H1 (cell line): ENCODE data around the gene MEFV. TPM values are rescaled to one million over a fixed set of nuclear protein-coding genes. Genes with fewer than 3 reads are reported as not detected.

Source experiments
- CTCF ChIA-PET: fragments of 300-600 bp; sonication (Branson Sonifier 250); formaldehyde crosslinking; loops from one replicate; lab custom pipeline; 2021; ENCODE audit not compliant: partially characterized antibody; lab: Charles Lee
- POLR2A ChIA-PET: fragments of 300-600 bp; sonication (Branson Sonifier 250); formaldehyde crosslinking; loops from one replicate; lab custom pipeline; 2021; ENCODE audit warnings: inconsistent platforms; ENCODE audit not compliant: partially characterized antibody; lab: Charles Lee
- DNase-seq, 2 experiments: peaks; one replicate each; pipeline versions ENCODE4 v3.0.0 to v3.0.0-alpha.2; 2010 to 2022; ENCODE audit warnings: low spot score in 2 of 2, low read depth in 1 of 2, mixed read lengths in 1 of 2
- FAIRE-seq: peaks from 2 replicates; lab custom pipeline; 2011; peaks lifted over from hg19 to GRCh38; lab: Jason Lieb, UNC
- H2AFZ ChIP-seq: 2 replicates; pipeline ENCODE4 v1.8.1; 2012; ENCODE audit warnings: low read length, inconsistent platforms
- H2AK5ac ChIP-seq: 2 replicates; pipeline ENCODE4 v1.6.1; 2013; ENCODE audit warnings: low read depth, low read length
- H2BK120ac ChIP-seq: replicated peaks from 2 replicates; pipeline ENCODE3; 2013; ENCODE audit warnings: low read depth, low read length, inconsistent platforms
- H2BK12ac ChIP-seq: 2 replicates; pipeline ENCODE4 v1.6.1; 2013; ENCODE audit warnings: low read depth, low read length
- H2BK15ac ChIP-seq: 2 replicates; pipeline ENCODE4 v1.6.1; 2013; ENCODE audit warnings: low read length
- H2BK20ac ChIP-seq: 2 replicates; pipeline ENCODE4 v1.6.1; 2013; ENCODE audit warnings: low read length
- H2BK5ac ChIP-seq: 2 replicates; pipeline ENCODE4 v1.6.1; 2013; ENCODE audit warnings: low read depth, low read length
- H3K14ac ChIP-seq: 2 replicates; pipeline ENCODE4 v1.6.1; 2013; ENCODE audit warnings: inconsistent platforms; ENCODE audit not compliant: insufficient read length
- H3K18ac ChIP-seq: 2 replicates; pipeline ENCODE4 v1.6.1; 2013; ENCODE audit warnings: low read length; ENCODE audit errors: extremely low read depth
- H3K23ac ChIP-seq: 2 replicates; pipeline ENCODE4 v1.6.1; 2013; ENCODE audit warnings: inconsistent platforms; ENCODE audit not compliant: insufficient read length
- H3K23me2 ChIP-seq: 2 replicates; pipeline ENCODE4 v1.6.1; 2013; ENCODE audit warnings: low read depth, low read length
- H3K27ac ChIP-seq: 2 replicates; pipeline ENCODE4 v1.6.1; 2011; ENCODE audit warnings: low read depth, low read length, inconsistent platforms
- H3K27me3 ChIP-seq, 4 experiments: replicated peaks in 1 of 4; 1 replicate in 1 of 4; 2 replicates in 3 of 4; pipeline versions ENCODE4 v1.6.1 to v1.8.1; 2011 to 2013; ENCODE audit warnings: low read length in 3 of 4, mild to moderate bottlenecking in 3 of 4, inconsistent platforms in 2 of 4, mixed read lengths in 2 of 4, moderate library complexity in 1 of 4; ENCODE audit not compliant: control insufficient read depth in 3 of 4, insufficient read depth in 3 of 4; ENCODE audit errors: extremely low read depth in 1 of 4
- H3K36me3 ChIP-seq, 4 experiments: 2 replicates each; pipeline versions ENCODE4 v1.6.1 to v1.8.1; 2011 to 2013; ENCODE audit warnings: mild to moderate bottlenecking in 4 of 4, low read length in 3 of 4, moderate library complexity in 2 of 4, control low read depth in 1 of 4, inconsistent platforms in 1 of 4; ENCODE audit not compliant: insufficient read depth in 4 of 4, control insufficient read depth in 2 of 4
- H3K4ac ChIP-seq: replicated peaks from 2 replicates; pipeline ENCODE3; 2013; ENCODE audit warnings: low read length, low read depth, mixed read lengths, inconsistent platforms; ENCODE audit not compliant: insufficient read length
- H3K4me1 ChIP-seq, 4 experiments: replicated peaks in 1 of 4; 1 replicate in 1 of 4; 2 replicates in 3 of 4; pipeline versions ENCODE4 v1.6.1 to v1.8.1; 2011 to 2013; ENCODE audit warnings: low read length in 3 of 4, inconsistent platforms in 2 of 4, mixed read lengths in 1 of 4; ENCODE audit not compliant: insufficient read depth in 4 of 4, control insufficient read depth in 3 of 4
- H3K4me2 ChIP-seq, 2 experiments: 2 replicates each; pipeline versions ENCODE4 v1.6.1 to v1.8.1; 2011 to 2013; ENCODE audit warnings: low read depth in 2 of 2, low read length in 2 of 2, control low read depth in 1 of 2, inconsistent platforms in 1 of 2, mild to moderate bottlenecking in 1 of 2; ENCODE audit not compliant: insufficient read depth in 1 of 2
- H3K4me3 ChIP-seq, 4 experiments: fragments of 200-600, 300-600 bp in 1 of 4; sonication (generic), shearing (Covaris generic), sonication (Bioruptor Twin) in 1 of 4; 2 replicates each; pipeline versions ENCODE4 v1.5.1 to v1.8.1; 2011 to 2016; ENCODE audit warnings: low read length in 4 of 4, low read depth in 3 of 4, control low read depth in 2 of 4, inconsistent platforms in 2 of 4, mild to moderate bottlenecking in 2 of 4, mixed read lengths in 1 of 4, moderate library complexity in 1 of 4; ENCODE audit not compliant: insufficient read depth in 2 of 4; ENCODE audit errors: extremely low read depth in 1 of 4
- H3K56ac ChIP-seq: replicated peaks from 2 replicates; pipeline ENCODE3; 2013; ENCODE audit warnings: low read depth, mild to moderate bottlenecking, mixed read lengths, low read length, inconsistent platforms; ENCODE audit not compliant: insufficient read length
- H3K79me1 ChIP-seq: 2 replicates; pipeline ENCODE4 v1.6.1; 2013; ENCODE audit warnings: low read depth, low read length, control low read depth
- H3K79me2 ChIP-seq, 2 experiments: 2 replicates each; pipeline versions ENCODE4 v1.6.1 to v1.8.1; 2012 to 2013; ENCODE audit warnings: low read length in 2 of 2, mild to moderate bottlenecking in 2 of 2, inconsistent platforms in 1 of 2; ENCODE audit not compliant: insufficient read depth in 2 of 2, control insufficient read depth in 1 of 2
- H3K9ac ChIP-seq, 4 experiments: replicated peaks in 1 of 4; 1 replicate in 1 of 4; 2 replicates in 3 of 4; pipeline versions ENCODE4 v1.6.1 to v1.8.1; 2011 to 2013; ENCODE audit warnings: low read depth in 3 of 4, low read length in 3 of 4, control low read depth in 2 of 4, mild to moderate bottlenecking in 2 of 4, moderate library complexity in 2 of 4, inconsistent platforms in 1 of 4; ENCODE audit errors: extremely low read depth in 1 of 4
- H3K9me3 ChIP-seq, 2 experiments: 2 replicates each; pipeline versions ENCODE4 v1.6.1 to v1.8.1; 2012 to 2013; ENCODE audit warnings: mild to moderate bottlenecking in 2 of 2, moderate library complexity in 2 of 2, control low read depth in 1 of 2, inconsistent platforms in 1 of 2, low read depth in 1 of 2, low read length in 1 of 2, mixed read lengths in 1 of 2; ENCODE audit not compliant: insufficient read depth in 2 of 2
- H4K20me1 ChIP-seq, 2 experiments: replicated peaks in 1 of 2; 2 replicates each; pipeline versions ENCODE3 to v1.8.1; 2011 to 2013; ENCODE audit warnings: inconsistent platforms in 2 of 2, low read length in 2 of 2, mild to moderate bottlenecking in 1 of 2; ENCODE audit not compliant: insufficient read depth in 2 of 2, control insufficient read depth in 1 of 2
- H4K5ac ChIP-seq: 2 replicates; pipeline ENCODE4 v1.6.1; 2013; ENCODE audit warnings: low read length, low read depth, mixed read lengths, inconsistent platforms; ENCODE audit not compliant: insufficient read length
- H4K8ac ChIP-seq: 2 replicates; pipeline ENCODE4 v1.8.0; 2013; ENCODE audit warnings: mild to moderate bottlenecking, moderate library complexity, low read length, inconsistent platforms; ENCODE audit not compliant: insufficient read depth; ENCODE audit errors: extremely low read depth
- H4K91ac ChIP-seq: replicated peaks from 2 replicates; pipeline ENCODE3; 2013; ENCODE audit warnings: low read length, mixed read lengths, inconsistent platforms; ENCODE audit not compliant: insufficient read length
- BACH1 ChIP-seq: IDR thresholded peaks from 2 replicates; pipeline ENCODE4 v1.6.1; 2012; ENCODE audit warnings: low read length, improper control_type of control experiment
- CREB1 ChIP-seq: IDR thresholded peaks from 2 replicates; pipeline ENCODE4 v1.6.1; 2012; ENCODE audit warnings: inconsistent platforms
- CTCF ChIP-seq, 3 experiments: IDR thresholded peaks; 1 replicate in 2 of 3; 2 replicates in 1 of 3; pipeline versions ENCODE4 v1.5.1 to v1.6.1; 2011; ENCODE audit warnings: low read length in 3 of 3, mild to moderate bottlenecking in 3 of 3, inconsistent platforms in 2 of 3, low read depth in 1 of 3, moderate library complexity in 1 of 3; ENCODE audit not compliant: insufficient read depth in 1 of 3; ENCODE audit errors: control extremely low read depth in 1 of 3
- RAD21 ChIP-seq, 2 experiments: IDR thresholded peaks in 1 of 2; conservative IDR thresholded peaks in 1 of 2; 2 replicates each; pipeline ENCODE4 v1.6.1; 2011; ENCODE audit warnings: low read depth in 2 of 2, low read length in 2 of 2, improper control_type of control experiment in 1 of 2, inconsistent platforms in 1 of 2, mild to moderate bottlenecking in 1 of 2, moderate library complexity in 1 of 2
- TAF7 ChIP-seq: optimal IDR thresholded peaks from 2 replicates; pipeline ENCODE3; 2011; ENCODE audit warnings: low read depth, mild to moderate bottlenecking, inconsistent platforms, low read length, moderate library complexity, borderline replicate concordance
- WGBS, 2 experiments: shearing (Covaris generic) in 1 of 2; methylation state at CpG; one replicate each; pipeline versions ENCODE4 v1.1.6 to v1.1.7; 2013 to 2015; ENCODE audit warnings: low lambda C conversion rate in 2 of 2, mixed read lengths in 2 of 2, inconsistent platforms in 1 of 2, low coverage in 1 of 2, missing lambda C conversion rate in 1 of 2; ENCODE audit not compliant: insufficient replicate concordance in 2 of 2, insufficient coverage in 1 of 2, insufficient read length in 1 of 2; ENCODE audit errors: extremely low coverage in 1 of 2, missing lambda C conversion rate in 1 of 2; 5-methylcytosine and 5-hydroxymethylcytosine counted together
- polyA plus RNA-seq, 7 experiments: library from polyadenylated mRNA; depleted of rRNA in 3 of 7; stranded (reverse) in 5 of 7; unstranded in 2 of 7; fragments of >200 nt in 5 of 7; fragments of 200-250 nt in 2 of 7; gene quantifications; 1 replicate in 5 of 7; 2 replicates in 1 of 7; 4 replicates in 1 of 7; pipeline versions ENCODE4 v1.2.1 to v1.2.3, GENCODE V29; 2011 to 2013; ENCODE audit warnings: missing spikeins in 2 of 7, mixed read lengths in 2 of 7
- total RNA-seq: library from RNA; stranded (reverse); fragmentation: NEBNext Ultra II Directional; extraction: Animal tissue kit (Norgen Biotek cat#: 25700); gene quantifications from 2 replicates; pipeline ENCODE4 v1.2.1, GENCODE V29; 2021

Gene MEFV
- total and polyA plus RNA-seq, 2 of the 8 experiments (the other 6 are each of a cell fraction or from before 2014, with no cell fraction given) = 0.03 TPM; not detected in 1

- CTCF ChIA-PET = interaction anchor here (0.5 to 2.6 kb wide), 28 partner anchors 9 to 253 kb away, joined by 3 to 24 read pairs (median 4); partner anchors contain the start of genes MEFV, ZNF174 and ZNF263
- POLR2A ChIA-PET = interaction anchor here (1.0 to 6.3 kb wide), 4 partner anchors 10 to 16 kb away, joined by 3 to 53 read pairs (median 5); partner anchors contain the start of gene ZNF263
- 72% methylated on average over 5 of the region's 5 CpGs; no CpG with 5 or more reads in 1 of the 2 experiments for WGBS, 2 experiments
- Histone ChIP-seq H3K4ac (no peak overlapping the region), H3K79me2 (no peaks in the 10 kb centered on the region), H3K4me2 (no peak overlapping the region), H4K5ac (no peak overlapping the region), H3K18ac (no peak overlapping the region), H3K27ac (no peak overlapping the region), H3K14ac (no peak overlapping the region), H4K20me1 (no peaks in the 10 kb centered on the region), H2BK15ac (no peak overlapping the region), H3K9ac (no peak overlapping the region), H2AFZ (no peak overlapping the region), H3K79me1 (no peaks in the 10 kb centered on the region), H3K56ac (no peak overlapping the region), H2BK5ac (no peak overlapping the region), H2AK5ac (no peak overlapping the region), H3K23ac (no peak overlapping the region), H3K4me1 (no peaks in the 10 kb centered on the region), H2BK12ac (no peak overlapping the region), H2BK20ac (no peak overlapping the region), H3K27me3 (no peaks in the 10 kb centered on the region), H3K36me3 (no peaks in the 10 kb centered on the region), H3K23me2 (no peaks in the 10 kb centered on the region; the same call in 1 of the 2 replicates), H4K91ac (no peak overlapping the region), H4K8ac (no peak overlapping the region), H3K4me3 (no peak overlapping the region), H2BK120ac (no peak overlapping the region), H3K9me3 (peaks cover 0 to 5% of the 10 kb centered on the region in 2 experiments; a peak in 2 of 4 replicates)
- FAIRE-seq (peak; percentile 71), DNase-seq (no peak)
- TF ChIP-seq TAF7 = no peak
- TF ChIP-seq RAD21 (IDR thresholded peaks at IDR 0.05 in 1 of 2, conservative IDR thresholded peaks at IDR 0.05 in 1 of 2; ENCODE audit: low read depth in 2 of 2, low read length in 2 of 2) = peak; percentile 36 to 58
- TF ChIP-seq CREB1 = no peak
- no peak; the same call in 1 of the 2 replicates for TF ChIP-seq BACH1
- TF ChIP-seq CTCF (IDR thresholded peaks at IDR 0.05; ENCODE audit: control extremely low read depth in 1 of 3, insufficient read depth in 1 of 3, low read depth in 1 of 3, low read length in 3 of 3) = peak; percentile 57 to 73 (median 59)
These were observed 10.6 kb upstream of the MEFV start for GRCh38 chr16:3266873-3267537.
